ENCODE results near the gene DLG1. TPM values are rescaled to one million over a fixed set of nuclear protein-coding genes. Genes with fewer than 3 reads are reported as not detected.

The DLG1 gene
- total RNA-seq, 1 donor from 2014 or later, result 138 TPM

DNA sequence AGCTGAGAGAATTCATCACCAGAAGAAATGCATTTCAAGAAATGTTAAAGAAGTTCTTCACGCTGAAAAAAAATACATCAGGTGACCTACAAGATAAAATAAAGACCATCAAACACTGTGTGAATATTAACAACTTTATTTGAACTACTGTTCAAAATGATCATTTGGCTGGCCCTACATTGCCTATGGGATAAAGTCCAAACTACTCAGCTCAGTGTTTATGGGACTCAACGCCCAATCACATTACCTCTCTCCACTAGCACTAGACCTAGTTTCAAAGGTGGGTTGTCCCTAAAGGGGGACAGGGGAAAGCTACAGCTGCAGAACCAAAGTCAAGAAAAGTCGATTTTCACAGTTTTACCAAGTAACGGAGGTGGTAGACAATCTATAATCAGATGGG is 62.0 kb downstream of the DLG1 start:
- no peak overlapping the region for H3K4me2 ChIP-seq
- H3F3A ChIP-seq (ENCODE audit: low read depth), result peaks cover 27% of the 10 kb centered on the region
- H3K79me2 ChIP-seq (ENCODE audit: low read depth), result peaks cover 100% of the 10 kb centered on the region
- peaks cover 54% of the 10 kb centered on the region for H4K20me1 ChIP-seq (ENCODE audit: low read depth)
- no peak overlapping the region for H2AFZ ChIP-seq (replicated peaks)
- H3K4me1 Mint-ChIP-seq, result no peaks in the 10 kb centered on the region
- H3K9me3 ChIP-seq (ENCODE audit: low read depth), result peaks cover 3% of the 10 kb centered on the region
- H3K4me1 ChIP-seq, result peaks cover 55% of the 10 kb centered on the region
- H3K27ac ChIP-seq, result no peak overlapping the region
- H3K4me3 ChIP-seq, result no peak overlapping the region
- no peak for DNase-seq (ENCODE audit: low spot score)
- peaks cover 61% of the 10 kb centered on the region for H3K9me3 Mint-ChIP-seq
- peaks cover 6% of the 10 kb centered on the region for H3K36me3 ChIP-seq
- H3K4me3 Mint-ChIP-seq, result no peak overlapping the region
- peaks cover 75% of the 10 kb centered on the region for H3K36me3 Mint-ChIP-seq
- H3K9ac ChIP-seq, result no peak overlapping the region
- TF ChIP-seq EZH2phosphoT487 (IDR thresholded peaks at IDR 0.05) (no peak), EZH2 (IDR thresholded peaks at IDR 0.05) (no peak)
- TF ChIP-seq, protein P1, sequence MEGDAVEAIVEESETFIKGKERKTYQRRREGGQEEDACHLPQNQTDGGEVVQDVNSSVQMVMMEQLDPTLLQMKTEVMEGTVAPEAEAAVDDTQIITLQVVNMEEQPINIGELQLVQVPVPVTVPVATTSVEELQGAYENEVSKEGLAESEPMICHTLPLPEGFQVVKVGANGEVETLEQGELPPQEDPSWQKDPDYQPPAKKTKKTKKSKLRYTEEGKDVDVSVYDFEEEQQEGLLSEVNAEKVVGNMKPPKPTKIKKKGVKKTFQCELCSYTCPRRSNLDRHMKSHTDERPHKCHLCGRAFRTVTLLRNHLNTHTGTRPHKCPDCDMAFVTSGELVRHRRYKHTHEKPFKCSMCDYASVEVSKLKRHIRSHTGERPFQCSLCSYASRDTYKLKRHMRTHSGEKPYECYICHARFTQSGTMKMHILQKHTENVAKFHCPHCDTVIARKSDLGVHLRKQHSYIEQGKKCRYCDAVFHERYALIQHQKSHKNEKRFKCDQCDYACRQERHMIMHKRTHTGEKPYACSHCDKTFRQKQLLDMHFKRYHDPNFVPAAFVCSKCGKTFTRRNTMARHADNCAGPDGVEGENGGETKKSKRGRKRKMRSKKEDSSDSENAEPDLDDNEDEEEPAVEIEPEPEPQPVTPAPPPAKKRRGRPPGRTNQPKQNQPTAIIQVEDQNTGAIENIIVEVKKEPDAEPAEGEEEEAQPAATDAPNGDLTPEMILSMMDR (IDR thresholded peaks at IDR 0.05), result no peak
- H3K27ac Mint-ChIP-seq, result no peak overlapping the region
- no peaks in the 10 kb centered on the region for H3K27me3 ChIP-seq
- peaks cover 2% of the 10 kb centered on the region for H3K27me3 Mint-ChIP-seq (ENCODE audit: insufficient read depth, low read depth)

DNA sequence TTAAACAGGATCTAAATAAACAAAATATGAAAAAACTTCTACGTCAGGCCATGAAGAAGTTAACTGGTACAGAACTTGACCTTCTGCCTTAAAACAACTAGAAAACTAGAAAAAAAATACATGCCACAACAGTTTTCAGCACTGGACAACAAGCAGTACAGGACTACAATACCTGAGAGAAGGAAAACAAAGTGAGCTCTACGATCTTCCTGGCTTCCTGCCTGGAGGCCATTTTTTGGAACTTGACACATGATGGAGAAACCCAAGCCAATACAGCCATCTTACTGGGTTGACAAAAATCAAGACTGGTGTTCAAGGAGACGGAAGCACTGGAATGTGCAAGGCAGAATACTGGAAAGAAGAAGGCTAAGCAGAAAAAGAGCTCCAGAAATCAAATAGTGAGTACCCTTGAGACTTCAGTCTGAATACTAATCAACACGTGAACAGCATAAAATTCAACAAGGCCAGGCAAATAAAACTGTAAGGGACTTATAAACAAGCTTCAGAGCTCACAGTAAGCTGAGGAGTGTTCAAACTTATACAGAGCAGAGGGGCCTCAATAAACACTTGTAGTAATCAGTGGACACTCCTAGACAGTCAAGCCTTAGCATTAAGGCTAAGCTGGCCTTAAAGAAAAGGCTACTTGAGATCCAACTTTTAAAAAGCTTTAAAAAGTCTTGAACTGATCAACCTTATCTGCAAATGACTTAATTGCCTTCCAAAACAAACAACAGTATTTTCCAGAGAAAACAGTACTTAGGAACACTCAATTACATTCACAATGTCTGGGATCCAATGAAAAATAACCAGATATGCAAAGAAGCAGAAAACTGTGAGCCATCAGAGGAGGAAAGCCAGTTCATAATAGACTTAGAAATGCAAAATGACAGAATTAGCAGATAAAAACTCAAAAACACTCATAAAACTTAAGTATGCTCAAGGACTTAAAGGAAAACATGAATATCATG is 63.2 kb downstream of the DLG1 start:
- H3K4me1 Mint-ChIP-seq, result no peaks in the 10 kb centered on the region
- TF ChIP-seq EZH2phosphoT487 (IDR thresholded peaks at IDR 0.05) (no peak), EZH2 (IDR thresholded peaks at IDR 0.05) (no peak)
- TF ChIP-seq, protein P1 (IDR thresholded peaks at IDR 0.05), result no peak
- Histone ChIP-seq H3K9me3 (ENCODE audit: low read depth) (no peaks in the 10 kb centered on the region), H3F3A (ENCODE audit: low read depth) (peaks cover 27% of the 10 kb centered on the region), H3K27me3 (no peaks in the 10 kb centered on the region), H3K79me2 (ENCODE audit: low read depth) (peaks cover 100% of the 10 kb centered on the region), H4K20me1 (ENCODE audit: low read depth) (peaks cover 65% of the 10 kb centered on the region), H2AFZ (replicated peaks) (no peak overlapping the region), H3K4me1 (peaks cover 55% of the 10 kb centered on the region), H3K36me3 (peaks cover 4% of the 10 kb centered on the region), H3K9ac (no peak overlapping the region), H3K27ac (no peak overlapping the region), H3K4me2 (no peak overlapping the region), H3K4me3 (no peak overlapping the region)
- H3K4me3 Mint-ChIP-seq, result no peak overlapping the region
- H3K36me3 Mint-ChIP-seq, result peaks cover 66% of the 10 kb centered on the region
- H3K9me3 Mint-ChIP-seq, result peaks cover 50% of the 10 kb centered on the region
- H3K27ac Mint-ChIP-seq, result no peak overlapping the region
- peaks cover 2% of the 10 kb centered on the region for H3K27me3 Mint-ChIP-seq (ENCODE audit: insufficient read depth, low read depth)
- no peak for DNase-seq (ENCODE audit: low spot score)

DNA sequence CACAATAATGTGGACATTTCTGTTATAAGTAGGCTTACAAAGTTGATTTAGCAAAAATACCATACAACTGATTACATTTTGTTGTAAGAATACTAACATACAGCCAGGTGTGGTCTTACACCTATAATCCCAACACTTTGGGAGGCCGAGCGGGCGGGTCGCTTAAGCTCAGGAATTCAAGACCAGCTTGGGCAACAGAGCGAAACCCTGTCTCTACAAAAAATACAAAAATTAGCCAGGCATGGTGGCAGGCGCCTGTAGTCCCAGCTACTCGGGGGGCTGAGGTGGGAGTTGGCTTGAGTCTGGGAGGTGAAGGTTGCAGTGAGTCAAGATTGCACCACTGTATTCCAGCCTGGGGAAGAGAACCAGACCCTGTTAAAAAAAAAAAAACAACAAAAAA is 67.1 kb downstream of the DLG1 start:
- no peak overlapping the region for H2AFZ ChIP-seq (replicated peaks)
- no peaks in the 10 kb centered on the region for H3K27me3 ChIP-seq
- no peak overlapping the region for H3K27ac ChIP-seq
- peaks cover 30% of the 10 kb centered on the region for H3F3A ChIP-seq (ENCODE audit: low read depth)
- peaks cover 7% of the 10 kb centered on the region for H3K4me1 Mint-ChIP-seq
- H3K9me3 ChIP-seq (ENCODE audit: low read depth), result no peaks in the 10 kb centered on the region
- no peak overlapping the region for H3K9ac ChIP-seq
- peaks cover 100% of the 10 kb centered on the region for H3K79me2 ChIP-seq (ENCODE audit: low read depth)
- no peak overlapping the region for H3K4me2 ChIP-seq
- H3K9me3 Mint-ChIP-seq, result peaks cover 24% of the 10 kb centered on the region
- peaks cover 71% of the 10 kb centered on the region for H4K20me1 ChIP-seq (ENCODE audit: low read depth)
- TF ChIP-seq EZH2phosphoT487 (IDR thresholded peaks at IDR 0.05), result no peak
- TF ChIP-seq EZH2 (IDR thresholded peaks at IDR 0.05), result no peak
- TF ChIP-seq, protein P1 (IDR thresholded peaks at IDR 0.05), result no peak
- peaks cover 4% of the 10 kb centered on the region for H3K36me3 ChIP-seq
- H3K36me3 Mint-ChIP-seq, result peaks cover 32% of the 10 kb centered on the region
- H3K4me3 Mint-ChIP-seq, result no peak overlapping the region
- H3K27me3 Mint-ChIP-seq (ENCODE audit: insufficient read depth, low read depth), result peaks cover 2% of the 10 kb centered on the region
- no peak overlapping the region for H3K4me3 ChIP-seq
- H3K4me1 ChIP-seq, result peaks cover 34% of the 10 kb centered on the region
- DNase-seq (ENCODE audit: low spot score), result no peak
- H3K27ac Mint-ChIP-seq, result no peak overlapping the region

Measured in neural progenitor cell (in vitro differentiated cells).